Activated CD4-positive, alpha-beta T cell treated with anti-CD3 and anti-CD28 coated beads, Interleukin-2, amount 50 U/mL, for 24 hours (primary cell): ENCODE data around the gene TAF8.
"Not testable (repeated sequence)": the region's sequence is repeated elsewhere in the genome, so short reads cannot be mapped to it uniquely, and the experiment has no call there.

Source experiments
- DNase-seq, 2 donors: peaks; one replicate each; pipeline ENCODE4 v3.0.0-alpha.2; 2020; ENCODE audit warnings: low read depth in 1 of 2, low spot score in 1 of 2

The TAF8 gene, protein sequence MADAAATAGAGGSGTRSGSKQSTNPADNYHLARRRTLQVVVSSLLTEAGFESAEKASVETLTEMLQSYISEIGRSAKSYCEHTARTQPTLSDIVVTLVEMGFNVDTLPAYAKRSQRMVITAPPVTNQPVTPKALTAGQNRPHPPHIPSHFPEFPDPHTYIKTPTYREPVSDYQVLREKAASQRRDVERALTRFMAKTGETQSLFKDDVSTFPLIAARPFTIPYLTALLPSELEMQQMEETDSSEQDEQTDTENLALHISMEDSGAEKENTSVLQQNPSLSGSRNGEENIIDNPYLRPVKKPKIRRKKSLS

DNA sequence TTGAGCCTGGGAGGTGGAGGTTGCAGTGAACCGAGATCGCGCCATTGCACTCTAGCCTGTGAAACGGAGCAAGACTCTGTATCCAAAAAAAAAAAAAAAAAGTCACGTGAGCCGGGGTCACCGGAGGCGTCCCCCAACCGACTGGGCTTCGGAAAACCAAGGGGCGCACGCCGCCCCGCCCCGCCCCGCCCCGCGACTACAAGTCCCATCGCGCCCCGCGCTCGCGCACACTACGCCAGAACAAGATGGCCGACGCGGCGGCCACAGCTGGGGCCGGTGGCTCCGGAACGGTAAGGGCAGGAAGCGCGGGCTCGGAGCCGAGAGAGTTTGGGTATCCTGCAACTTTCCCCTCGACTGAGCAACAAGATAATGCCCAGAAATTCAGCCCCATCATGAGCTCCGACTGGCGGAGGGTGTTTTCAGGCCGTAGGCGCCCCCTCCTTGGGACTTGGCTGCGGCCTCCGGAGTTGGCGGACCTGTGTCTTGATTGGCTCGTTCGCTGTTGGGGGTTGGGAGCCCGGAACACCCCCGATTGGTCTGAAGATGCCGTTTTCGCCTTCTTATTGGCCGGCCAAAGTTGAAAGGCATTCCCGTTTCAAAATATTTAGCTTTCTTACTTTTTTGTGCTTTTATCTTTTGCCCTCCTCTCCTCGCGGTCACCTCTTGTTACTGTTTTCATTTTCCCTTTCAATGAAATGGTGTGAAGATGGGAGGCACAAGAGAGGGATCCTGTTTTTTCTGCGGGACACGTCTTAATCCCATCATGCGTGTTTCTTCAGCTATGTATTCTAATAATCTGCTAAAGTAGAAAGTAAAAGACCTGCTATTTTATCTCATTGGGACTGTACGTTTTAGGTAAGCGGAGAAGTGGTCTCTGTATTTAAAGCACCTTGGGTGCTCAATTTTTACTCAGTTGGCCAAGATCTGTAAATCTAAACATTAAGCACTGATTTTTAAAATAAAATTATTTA is at the start of gene TAF8:
TAF8 (plus strand) TSS at position 228 of the 971 bp plus-strand sequence; CDS start at position 246, 18 bp downstream.
- peak; percentile 79 to 86 for DNase-seq

DNA sequence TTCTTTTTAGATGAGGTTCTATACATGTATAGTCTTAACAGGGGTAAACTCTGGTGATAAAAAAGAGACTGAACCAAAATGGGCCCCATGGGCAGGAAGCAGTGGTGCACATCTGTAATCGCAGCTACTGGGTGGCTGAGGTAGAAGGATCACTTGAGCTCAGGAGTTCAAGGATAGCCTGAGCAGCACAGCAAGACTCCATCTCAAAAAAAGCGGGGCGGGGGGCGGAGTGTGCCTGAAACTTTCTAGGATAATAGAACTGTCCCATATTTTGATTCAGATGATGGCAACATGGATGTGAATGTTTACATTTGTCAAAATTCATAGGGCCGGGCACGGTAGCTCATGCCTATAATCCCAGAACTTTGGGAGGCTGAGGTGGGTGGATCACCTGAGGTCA is 48.8 kb upstream of the TAF8 start:
- DNase-seq = no peak

DNA sequence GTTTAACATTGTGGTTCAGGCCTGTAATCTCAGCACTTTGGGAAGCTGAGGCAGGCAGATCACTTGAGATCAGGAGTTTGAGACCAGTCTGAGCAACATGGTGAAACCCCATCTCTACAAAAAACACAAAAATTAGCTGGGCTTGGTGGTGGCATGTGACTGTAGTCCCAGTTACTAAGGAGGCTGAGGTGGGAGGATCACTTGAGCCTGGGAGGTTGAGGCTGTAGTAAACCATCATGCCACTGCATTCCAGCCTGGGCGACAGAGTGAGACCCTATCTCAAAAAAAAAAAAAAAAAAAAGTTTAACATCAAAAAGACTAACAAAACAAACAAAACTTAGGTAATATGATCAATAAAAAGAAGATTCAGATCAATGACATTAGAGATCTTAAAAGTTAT is 46.7 kb upstream of the TAF8 start:
- DNase-seq = not testable (repeated sequence)

DNA sequence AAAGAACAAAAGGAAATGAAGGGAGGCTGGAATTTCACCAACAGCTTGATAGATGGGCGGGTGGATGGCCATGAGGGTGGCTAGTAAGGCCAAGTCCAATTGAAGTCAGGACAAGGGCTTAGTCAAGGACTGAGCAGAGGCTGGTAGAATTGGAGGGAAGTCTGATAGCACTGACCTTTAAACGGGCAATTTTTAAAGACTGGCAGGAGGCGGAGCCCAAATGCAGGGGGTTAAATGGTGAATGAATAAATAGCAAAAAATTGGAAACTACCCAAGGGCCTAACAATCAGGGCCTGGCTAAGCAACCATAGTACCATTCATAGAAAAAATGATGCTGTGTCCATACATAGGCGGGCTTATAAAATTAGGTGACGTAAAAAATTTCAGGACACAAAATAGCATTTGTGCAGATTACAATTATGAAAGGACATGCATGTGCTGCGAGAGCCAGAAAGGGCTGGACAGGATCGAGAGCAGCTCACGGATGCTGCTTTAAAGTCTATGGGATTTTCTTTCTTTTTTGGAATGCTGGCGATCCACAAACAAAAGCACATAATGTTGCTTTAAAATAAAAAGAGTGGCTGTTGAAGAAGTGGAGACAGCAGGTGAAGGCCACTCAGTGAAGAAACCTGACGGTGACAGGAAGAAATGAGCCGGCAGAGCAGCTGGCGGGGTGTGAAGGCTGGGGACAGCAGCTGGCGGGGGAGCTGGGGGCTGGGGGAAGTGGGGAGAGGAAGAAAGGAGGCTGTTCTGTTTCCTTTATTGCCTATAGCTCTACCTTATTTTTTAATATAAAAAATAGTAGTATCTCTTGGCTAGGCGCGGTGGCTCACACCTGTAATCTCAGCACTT is 42.8 kb upstream of the TAF8 start:
- DNase-seq = no peak

DNA sequence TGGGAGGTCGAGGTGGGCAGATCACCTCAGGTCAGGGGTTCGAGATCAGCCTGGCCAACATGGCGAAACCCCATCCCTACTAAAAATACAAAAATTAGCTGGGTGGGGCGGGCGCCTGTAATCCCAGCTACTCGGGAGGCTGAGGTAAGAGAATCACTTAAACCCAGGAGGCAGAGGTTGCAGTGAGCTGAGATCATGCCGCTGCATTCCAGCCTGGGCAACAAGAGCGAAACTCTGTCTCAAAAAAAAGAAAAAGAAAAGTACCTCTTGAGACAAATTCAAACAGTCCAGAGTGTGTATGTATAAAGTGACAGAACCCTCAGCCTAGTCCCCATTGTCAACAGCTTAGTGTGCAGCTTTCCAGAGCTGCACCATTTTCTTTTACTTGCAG is 42.2 kb upstream of the TAF8 start:
- DNase-seq = not testable (repeated sequence)

DNA sequence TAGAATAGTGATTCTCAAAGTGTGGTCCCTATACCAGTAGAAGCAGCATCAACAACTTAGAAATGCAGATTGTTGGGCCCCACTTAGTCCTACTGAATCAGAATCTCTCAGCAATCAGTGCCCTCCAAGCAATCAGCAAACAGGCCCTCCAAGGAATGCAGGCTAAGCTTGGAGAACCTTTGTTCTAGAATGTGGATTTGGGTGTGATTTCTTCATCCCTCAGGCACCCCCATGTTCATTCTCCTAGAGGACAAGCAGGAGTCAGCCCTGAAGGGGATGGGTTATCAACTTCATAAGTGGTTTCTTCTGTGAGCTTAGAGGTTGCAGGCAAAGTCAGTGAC is 40.5 kb upstream of the TAF8 start:
- no peak for DNase-seq

DNA sequence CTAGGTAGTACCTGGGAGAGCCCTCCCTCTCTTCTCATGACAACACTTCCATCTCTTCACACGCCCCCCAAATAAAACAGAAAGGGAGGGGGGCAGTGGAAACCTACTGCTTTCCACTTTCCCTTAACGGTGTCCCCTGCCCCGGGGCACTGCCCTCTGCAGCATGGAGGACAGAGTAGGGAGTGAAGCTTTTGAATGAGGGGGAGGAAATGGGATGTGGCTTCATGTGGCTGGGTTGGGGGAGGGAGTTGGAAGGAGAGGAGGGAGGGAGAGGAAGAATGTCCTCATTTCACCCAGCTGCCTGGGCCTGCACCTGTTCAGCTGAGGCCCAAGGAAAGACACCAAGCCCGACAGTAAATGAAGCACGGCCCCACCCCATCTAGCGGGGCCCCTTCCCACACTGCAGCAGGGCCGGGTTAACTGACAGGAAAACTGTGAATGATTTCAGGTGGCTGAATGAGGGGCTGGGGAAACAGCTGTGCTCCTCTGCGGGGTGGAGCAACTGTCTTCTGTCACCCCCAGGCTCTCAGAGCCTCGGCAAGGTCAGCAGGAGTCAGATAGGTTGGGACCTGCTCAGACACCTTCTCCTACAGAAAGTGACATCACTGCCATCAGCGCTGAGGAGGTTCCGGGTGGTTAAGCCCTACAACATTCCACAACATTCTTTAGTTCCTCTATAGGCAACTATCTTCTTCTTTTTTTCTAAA is 40.0 kb upstream of the TAF8 start:
- no peak for DNase-seq

DNA sequence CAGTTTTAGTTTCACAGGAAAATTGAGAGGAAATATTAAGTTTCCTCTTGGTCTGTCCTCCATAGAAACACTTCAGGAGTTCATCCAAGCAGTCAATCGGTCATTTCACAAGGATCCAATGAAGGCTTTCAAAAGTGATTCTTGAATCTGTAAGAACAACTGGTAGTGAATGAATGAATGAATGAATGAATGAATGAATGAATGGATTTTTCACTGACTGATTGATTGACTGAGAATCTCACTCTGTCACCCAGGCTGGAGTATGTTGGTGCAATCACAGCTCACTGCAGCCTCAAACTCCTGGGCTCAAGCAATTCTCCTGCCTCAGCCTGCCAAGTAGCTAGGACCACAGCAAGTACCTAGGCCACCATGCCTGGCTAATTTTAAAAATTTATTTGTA is 39.4 kb upstream of the TAF8 start:
- DNase-seq = no peak

DNA sequence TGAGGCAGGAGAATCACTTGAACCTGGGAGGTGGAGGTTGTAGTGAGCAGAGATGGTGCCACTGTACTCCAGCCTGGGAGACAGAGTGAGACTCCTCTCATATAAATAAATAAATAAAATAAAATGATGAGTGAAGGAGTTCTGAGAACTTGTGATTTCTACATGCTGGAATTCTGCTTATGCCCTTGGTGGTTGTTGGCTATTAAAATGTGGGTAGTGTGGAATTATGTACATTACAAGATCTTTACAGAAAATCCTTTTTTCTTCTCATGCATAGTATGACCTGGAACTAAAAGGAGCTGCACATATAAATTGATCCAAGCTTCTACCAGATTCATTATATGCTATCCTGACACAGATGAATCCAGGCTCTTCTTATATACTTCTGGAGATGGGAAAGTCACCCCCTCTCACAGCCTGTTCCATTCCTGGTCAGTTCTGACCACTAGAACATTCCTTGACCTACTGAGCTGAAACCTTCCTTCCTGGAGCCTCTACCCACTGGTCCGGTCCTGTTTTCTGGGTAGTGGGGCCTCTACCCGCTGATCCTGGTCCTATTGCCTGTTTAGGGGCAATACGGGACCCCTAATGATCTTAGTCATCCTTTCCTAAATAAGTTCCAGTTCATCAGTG is 37.7 kb upstream of the TAF8 start:
- no peak for DNase-seq

DNA sequence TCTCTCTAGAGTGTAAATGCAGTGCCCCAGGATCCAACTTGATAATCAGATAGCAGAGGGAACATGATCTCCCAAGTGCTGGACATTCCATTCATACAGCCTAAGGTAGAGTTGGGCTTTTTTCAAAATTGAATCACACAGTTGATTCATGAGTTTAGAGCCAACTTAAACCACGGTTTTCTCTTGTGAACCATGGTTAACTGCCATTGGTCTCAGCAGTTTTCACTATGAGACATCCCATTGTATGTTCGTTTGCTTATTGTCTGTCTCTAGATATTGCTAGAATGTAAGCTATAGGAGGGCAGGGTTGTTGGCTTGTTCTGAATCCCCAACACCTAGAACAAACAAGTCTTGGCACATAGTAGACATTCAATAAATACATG is 37.2 kb upstream of the TAF8 start:
- no peak for DNase-seq

DNA sequence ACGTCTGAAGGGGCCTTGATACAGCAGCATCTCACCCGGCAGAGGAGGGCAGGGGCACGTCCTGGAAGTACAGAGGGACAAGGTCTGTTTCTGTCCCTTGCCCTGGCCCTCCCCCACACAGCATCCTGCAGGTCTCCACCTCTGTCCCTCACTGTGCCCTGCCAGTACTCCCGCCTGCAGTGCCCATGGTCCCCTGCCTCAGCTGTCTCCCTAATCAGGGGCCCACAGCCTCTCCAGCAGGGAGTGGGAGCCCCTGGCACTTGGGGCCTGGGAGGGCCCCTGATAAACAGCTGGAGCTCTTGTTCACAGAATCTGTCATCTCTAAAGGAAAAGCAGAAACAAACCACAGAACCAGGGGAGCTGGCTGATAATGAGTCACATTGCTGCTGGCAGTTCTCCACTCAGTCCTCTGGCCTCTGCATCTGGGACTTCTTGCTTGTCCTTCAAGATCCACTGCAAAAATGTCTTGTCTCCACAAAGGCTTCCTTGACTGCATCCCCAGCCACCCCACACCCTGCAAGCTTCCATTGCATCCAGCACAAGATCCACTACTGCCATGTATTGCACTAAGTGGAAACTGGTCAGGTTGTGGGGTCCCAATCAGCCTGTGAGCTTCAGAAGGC is 33.2 kb upstream of the TAF8 start:
- no peak for DNase-seq

DNA sequence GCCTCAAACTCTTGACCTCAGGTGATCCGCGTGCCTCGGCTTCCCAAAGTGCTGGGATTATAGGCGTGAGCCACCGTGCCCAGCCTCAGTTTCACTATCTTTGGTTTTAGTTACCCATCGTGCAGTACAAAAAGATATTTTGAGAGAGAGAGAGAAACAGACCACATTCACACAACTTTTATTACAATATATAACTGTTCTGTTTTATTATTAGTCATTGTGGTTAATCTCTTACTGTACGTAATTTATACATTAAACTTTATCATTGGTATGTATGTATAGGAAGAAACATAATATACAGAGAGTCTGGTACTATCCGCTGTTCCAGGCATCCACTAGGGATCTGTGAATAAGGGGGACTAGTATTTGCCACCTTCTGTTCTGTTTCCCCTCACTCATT is 29.4 kb upstream of the TAF8 start:
- no peak for DNase-seq

DNA sequence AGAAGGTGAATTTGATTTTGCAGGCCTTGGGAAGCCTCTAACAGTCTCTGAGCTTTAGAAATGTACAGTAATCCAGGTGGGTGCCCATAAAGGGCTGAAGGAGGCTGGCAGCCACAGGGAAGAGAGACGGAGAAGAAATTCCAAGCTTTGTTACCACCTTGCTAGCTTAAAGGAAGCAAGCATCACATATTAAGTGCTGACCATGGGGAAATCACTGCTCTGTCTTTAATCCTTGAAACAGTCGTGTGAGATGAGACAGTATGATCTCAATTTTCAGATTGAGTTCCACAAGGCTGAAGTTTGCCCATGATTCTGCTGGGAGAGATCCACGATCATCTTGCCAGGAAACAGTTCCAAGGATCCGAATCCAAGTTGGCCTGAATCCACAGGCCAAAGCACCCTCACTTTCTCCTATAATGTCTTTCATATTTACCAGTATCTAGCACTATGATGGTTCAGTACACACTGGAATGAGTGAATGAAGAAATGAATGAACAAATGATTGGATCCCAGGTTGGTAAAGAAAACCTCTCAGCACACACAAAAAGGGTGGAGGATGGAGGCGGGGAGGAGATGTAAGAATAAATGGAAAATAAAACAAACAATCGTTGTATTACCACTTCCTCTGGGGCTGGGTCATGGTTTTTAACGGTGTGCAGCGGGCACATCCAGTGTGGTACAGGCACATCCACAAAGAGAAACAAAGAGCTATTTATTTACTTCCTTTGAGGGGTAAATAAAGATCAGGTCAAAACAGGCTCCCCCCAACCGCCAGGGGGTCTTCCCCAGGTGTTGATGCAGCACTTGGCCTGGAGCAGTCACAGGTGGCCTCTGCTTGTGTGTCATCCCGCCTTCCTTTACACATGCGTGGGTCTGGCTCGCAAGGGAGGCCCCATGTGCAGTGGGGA is 28.2 kb upstream of the TAF8 start:
- DNase-seq = peak; percentile 50 to 62

DNA sequence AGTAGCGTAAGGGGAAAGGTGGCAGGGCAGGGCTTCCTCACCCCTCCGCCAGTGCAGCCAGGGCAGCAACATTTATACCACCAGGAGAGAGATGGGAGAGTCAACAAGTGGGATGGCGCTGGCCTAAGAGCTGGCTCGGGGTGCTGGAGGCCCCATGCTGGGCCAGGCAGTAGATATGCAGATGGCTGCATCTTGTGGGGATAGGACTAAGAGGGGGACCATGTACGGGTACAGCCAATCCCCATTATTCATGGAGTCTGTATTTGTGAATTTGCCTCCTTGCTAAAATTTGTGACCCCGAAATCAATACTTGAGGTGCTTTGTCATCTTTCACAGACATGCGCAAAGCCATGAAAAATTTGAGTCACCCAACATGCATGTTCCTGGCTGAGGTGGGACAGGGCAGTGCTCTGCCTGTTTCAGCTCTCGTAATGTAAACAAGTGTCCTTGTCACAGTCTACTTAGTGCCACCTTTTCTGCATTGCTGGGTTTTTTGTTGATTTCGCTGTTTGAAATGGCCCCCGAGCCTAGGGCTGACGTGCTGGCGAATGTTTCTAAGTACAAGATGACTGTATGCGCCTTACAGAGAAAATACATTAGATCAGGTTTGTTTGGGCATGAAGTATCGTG is 27.5 kb upstream of the TAF8 start:
- no peak for DNase-seq

DNA sequence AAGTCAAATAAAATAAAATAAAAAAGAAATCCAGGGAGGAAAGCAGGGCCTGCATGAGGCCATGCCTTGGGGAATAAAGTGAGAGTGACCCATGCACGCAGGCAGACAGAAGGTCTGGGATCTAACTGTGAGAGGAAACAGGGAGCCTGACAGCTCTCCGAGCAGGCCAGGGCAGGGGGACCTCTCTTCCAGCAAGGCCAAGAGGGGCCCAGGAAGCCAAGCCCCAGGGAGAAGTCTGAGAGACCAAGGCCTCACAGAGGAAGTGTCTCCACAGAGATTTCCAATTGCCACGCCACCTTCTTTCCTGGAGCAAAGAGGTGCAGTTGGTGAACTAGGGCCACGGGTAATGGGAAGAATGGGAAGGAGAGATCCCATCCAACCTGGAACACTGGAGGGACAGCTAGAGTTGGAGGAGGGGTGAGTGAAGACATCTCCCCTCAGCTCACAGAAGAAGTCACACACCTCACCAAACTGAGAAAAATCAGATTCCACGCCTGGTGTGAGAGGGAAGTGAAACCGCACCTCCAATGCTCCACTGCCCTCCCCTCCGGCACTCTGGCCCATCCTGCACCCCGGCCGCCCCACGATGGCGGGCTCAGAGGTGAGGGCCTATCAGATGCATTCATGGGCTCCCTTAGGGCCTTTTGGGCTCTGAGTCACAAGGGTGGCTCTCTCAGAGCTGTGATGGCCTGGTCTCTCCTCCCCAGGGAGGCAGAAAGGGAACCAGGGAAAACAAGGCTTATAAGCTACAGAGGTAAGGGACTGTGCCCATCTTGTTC is 25.1 kb upstream of the TAF8 start:
- no peak for DNase-seq

DNA sequence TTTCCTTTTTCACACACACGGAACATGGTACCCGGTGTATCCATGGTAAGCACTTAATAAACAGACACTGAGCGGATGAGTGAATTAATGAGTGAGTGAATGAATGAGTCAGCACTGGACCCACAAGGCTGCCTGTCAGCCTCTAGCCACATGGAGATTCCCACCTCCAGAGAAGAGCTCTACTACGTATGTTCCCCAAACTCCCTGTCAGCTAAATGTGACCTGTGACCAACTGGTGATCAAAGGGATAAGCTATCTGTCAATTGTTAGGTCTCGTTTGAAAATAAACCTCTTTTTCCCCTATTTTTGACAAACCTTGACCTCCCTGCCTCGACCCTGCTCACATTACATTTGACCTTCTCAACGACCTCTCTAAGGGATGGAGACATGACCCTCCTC is 24.5 kb upstream of the TAF8 start:
- no peak for DNase-seq

DNA sequence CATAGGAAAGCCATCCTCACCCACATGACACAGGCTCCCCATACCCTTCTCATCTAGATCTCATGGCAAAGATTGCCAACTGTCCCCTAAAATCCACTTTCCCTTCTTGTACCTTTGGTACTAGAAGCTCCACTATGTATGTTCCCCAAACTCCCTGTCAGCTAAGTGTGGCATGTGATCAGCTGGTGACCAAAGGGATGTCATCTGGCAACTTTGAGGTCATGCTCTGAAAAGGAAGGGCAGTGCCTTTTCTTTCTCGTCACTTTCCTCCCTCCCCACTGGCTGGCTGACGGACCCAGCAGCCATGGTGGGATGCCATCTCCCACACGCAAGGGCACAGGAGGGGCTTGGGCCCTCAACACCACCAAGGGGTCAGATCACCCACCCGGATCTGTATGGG is 23.8 kb upstream of the TAF8 start:
- no peak for DNase-seq
